GM12801 (cell line): Measurements from ENCODE around the gene CDK5RAP2.

ENCODE experiments used
- CTCF ChIP-seq: IDR thresholded peaks from one replicate; pipeline ENCODE4 v1.5.1; 2011; ENCODE audit warnings: control low read depth; ENCODE audit not compliant: insufficient read length; ENCODE audit errors: extremely low read depth

The CDK5RAP2 gene

GRCh38 chr9:120490888-120491595 is 88.9 kb downstream of the CDK5RAP2 start:
- no peak for TF ChIP-seq CTCF

- TF ChIP-seq CTCF, result no peak
Observed at GRCh38 chr9:120486835-120487234, 93.1 kb downstream of the CDK5RAP2 start.

GRCh38 chr9:120486347-120486746 is 93.6 kb downstream of the CDK5RAP2 start:
- TF ChIP-seq CTCF, result no peak

- TF ChIP-seq CTCF, result no peak
Observed at GRCh38 chr9:120485788-120486187, 94.2 kb downstream of the CDK5RAP2 start.

- TF ChIP-seq CTCF, result no peak
Observed at GRCh38 chr9:120484162-120484561, 95.8 kb downstream of the CDK5RAP2 start.

- TF ChIP-seq CTCF, result no peak
Observed at GRCh38 chr9:120482424-120483186, 97.4 kb downstream of the CDK5RAP2 start.

- no peak for TF ChIP-seq CTCF
Observed at GRCh38 chr9:120481846-120482245, 98.1 kb downstream of the CDK5RAP2 start.
